Activated T-helper 17 cell treated with anti-CD3 and anti-CD28 coated beads, Interleukin-2, amount 50 U/mL, for 72 hours (primary cell): ENCODE results near the gene TGFA. TPM values are rescaled to one million over a fixed set of nuclear protein-coding genes. Genes with fewer than 3 reads are reported as not detected.

Source experiments
- ATAC-seq: fragments of 150-1000 bp; cut with Tn5 transposase; replicated peaks from 2 replicates; pipeline ENCODE4 v1.10.0; 2021; ENCODE audit warnings: mild to moderate bottlenecking, moderate library complexity
- H3K27ac Mint-ChIP-seq: one replicate; pipeline ENCODE4 v1.8.0; 2022; ENCODE audit warnings: mixed read lengths
- H3K27me3 Mint-ChIP-seq: one replicate; pipeline ENCODE4 v1.8.0; 2022; ENCODE audit warnings: mixed read lengths
- H3K36me3 Mint-ChIP-seq: one replicate; pipeline ENCODE4 v1.8.0; 2022; ENCODE audit warnings: low read depth, mild to moderate bottlenecking, mixed read lengths
- H3K4me1 Mint-ChIP-seq: one replicate; pipeline ENCODE4 v1.8.0; 2022; ENCODE audit warnings: mixed read lengths
- H3K4me3 Mint-ChIP-seq: one replicate; pipeline ENCODE4 v1.8.0; 2022; ENCODE audit warnings: mild to moderate bottlenecking, mixed read lengths
- H3K9me3 Mint-ChIP-seq: one replicate; pipeline ENCODE4 v1.8.0; 2022; ENCODE audit warnings: mixed read lengths
- total RNA-seq, 2 donors: library from RNA; stranded (reverse); gene quantifications; one replicate each; pipeline ENCODE4 v1.2.3, GENCODE V29; 2022

Gene TGFA
- total RNA-seq, 2 donors from 2014 or later = 0.26 to 0.69 TPM

DNA sequence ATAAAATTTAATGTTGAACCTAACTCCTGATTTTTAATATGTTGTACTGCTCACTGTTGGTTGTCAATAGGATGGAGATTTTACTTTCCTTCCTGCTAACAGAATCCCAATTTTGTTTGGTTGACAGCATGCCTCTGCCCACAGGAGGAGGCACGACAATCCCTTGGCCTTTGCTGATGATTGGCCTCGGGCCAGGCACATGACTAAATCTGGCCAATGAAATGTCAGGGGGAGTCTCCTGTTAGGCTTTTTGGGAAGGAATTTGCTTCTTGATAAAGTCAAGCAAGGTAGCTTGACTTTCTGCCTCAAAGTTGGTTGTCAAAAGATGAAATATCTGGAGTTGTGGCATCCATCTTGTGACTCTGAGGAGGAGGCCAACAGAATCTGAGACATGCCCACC is 6.8 kb upstream of the TGFA start:
- H3K4me3 Mint-ChIP-seq = no peak overlapping the region
- peaks cover 4% of the 10 kb centered on the region for H3K27me3 Mint-ChIP-seq
- H3K27ac Mint-ChIP-seq = no peak overlapping the region
- ATAC-seq = no peak
- no peaks in the 10 kb centered on the region for H3K9me3 Mint-ChIP-seq
- no peaks in the 10 kb centered on the region for H3K36me3 Mint-ChIP-seq
- H3K4me1 Mint-ChIP-seq = no peaks in the 10 kb centered on the region

DNA sequence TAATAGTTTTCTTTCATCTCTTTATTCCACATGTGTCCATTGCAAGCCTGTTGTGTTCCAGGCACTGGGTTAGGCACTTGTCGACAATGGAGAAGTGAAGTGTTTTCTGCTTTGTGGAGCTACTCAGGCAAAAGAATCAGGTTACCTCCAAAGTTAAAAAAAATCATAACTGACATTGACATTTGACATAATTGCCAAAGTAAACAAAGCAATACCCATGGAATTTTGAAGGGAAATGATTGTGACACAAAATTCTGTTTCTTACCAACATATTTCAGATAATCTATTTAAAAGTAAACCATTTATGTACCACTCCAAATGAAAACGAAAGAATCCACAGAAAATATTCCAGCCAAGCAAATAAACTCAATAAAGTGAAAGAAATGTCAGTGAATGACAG is 6.4 kb upstream of the TGFA start:
- Mint-ChIP-seq H3K27ac (no peak overlapping the region), H3K9me3 (no peaks in the 10 kb centered on the region), H3K4me1 (peaks cover under 1% of the 10 kb centered on the region), H3K36me3 (no peaks in the 10 kb centered on the region), H3K27me3 (peaks cover 4% of the 10 kb centered on the region), H3K4me3 (no peak overlapping the region)
- ATAC-seq = no peak

DNA sequence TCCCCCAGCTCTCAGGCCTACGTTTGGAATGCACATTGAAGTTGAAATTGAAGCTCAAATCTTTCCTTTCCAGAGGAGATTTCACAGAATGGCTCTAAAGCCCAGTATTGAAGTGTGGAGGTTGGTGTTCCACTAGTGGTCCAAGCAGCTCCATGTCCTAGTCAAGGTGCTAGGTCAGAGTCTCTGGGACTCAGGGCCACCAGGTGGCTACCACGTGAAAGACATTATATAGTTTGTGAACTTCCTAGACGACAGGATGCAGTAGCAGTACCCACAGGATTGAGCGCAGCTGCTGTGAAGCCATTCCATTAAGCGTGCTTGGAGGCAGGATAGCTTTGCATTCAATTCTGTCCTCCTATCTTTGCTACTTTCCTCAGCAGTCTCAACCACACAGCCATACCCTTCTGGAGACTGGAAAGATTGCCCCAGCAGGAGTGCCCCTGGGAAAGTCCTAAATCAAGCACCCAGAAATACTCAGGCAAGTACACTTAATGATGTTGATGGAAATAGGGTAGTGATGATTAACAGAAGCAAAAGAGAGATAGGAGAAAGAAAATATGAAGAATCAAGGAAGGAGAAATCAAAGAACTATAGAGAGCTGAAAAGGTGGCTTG is 4.7 kb upstream of the TGFA start:
- no peak overlapping the region for H3K27ac Mint-ChIP-seq
- no peak overlapping the region for H3K4me3 Mint-ChIP-seq
- no peaks in the 10 kb centered on the region for H3K36me3 Mint-ChIP-seq
- no peak for ATAC-seq
- H3K4me1 Mint-ChIP-seq = peaks cover 6% of the 10 kb centered on the region
- no peaks in the 10 kb centered on the region for H3K9me3 Mint-ChIP-seq
- H3K27me3 Mint-ChIP-seq = peaks cover 4% of the 10 kb centered on the region

DNA sequence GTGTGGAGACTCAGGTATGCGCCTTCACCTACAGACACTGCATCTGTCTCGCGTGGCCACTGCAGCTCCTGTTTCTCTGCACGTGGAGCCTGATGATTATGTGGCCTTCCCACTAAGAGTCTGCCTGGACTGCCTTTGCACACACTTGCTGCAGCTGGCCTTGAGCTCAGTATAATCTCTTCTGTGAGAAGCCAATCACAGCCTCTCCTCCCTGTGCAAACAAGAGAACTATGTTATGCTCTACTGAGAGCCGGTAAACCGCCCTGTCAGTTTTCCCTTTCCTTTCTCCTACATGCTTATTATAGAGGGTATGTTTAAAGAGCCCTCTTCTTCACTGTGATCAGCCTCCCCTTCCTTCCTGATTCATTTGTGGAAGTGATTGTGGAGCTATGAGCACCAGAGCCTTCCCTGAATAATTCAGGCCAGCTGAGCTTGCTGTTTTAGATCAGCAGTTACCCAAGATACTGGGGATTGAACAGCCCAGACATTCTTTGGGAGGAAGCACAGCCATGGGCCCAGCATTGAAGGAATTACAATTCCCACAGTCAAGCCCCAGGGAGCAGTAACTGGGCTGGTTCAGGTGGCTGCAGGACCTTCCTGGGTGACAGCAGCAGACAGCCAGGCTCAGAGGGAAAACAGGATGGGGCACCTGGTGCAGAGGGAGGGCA is 3.7 kb upstream of the TGFA start:
- H3K27me3 Mint-ChIP-seq = peaks cover 4% of the 10 kb centered on the region
- no peak overlapping the region for H3K4me3 Mint-ChIP-seq
- H3K9me3 Mint-ChIP-seq = no peaks in the 10 kb centered on the region
- ATAC-seq = no peak
- no peaks in the 10 kb centered on the region for H3K36me3 Mint-ChIP-seq
- no peak overlapping the region for H3K27ac Mint-ChIP-seq
- H3K4me1 Mint-ChIP-seq = peaks cover 11% of the 10 kb centered on the region

DNA sequence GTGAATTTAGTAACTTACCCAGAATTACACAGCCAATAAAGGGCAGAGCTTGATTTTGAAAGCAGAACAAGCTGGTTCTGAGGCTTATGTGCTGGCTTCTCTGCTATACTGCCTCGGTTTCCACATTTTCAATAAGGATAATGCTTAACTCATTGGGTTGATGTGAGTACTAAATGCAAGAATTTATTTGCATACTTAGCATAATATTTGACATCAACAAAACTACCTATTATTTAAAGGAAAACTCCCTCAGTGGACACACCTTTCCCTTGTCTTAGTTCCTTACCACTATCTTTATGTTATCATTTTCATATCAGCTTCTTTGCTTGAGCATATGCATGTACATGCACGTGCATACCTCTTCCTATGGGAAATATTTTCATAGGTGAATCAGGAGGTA is 3.0 kb upstream of the TGFA start:
- no peak overlapping the region for H3K4me3 Mint-ChIP-seq
- H3K27me3 Mint-ChIP-seq = peaks cover 4% of the 10 kb centered on the region
- H3K36me3 Mint-ChIP-seq = no peaks in the 10 kb centered on the region
- H3K27ac Mint-ChIP-seq = no peak overlapping the region
- peaks cover 11% of the 10 kb centered on the region for H3K4me1 Mint-ChIP-seq
- ATAC-seq = no peak
- no peaks in the 10 kb centered on the region for H3K9me3 Mint-ChIP-seq

DNA sequence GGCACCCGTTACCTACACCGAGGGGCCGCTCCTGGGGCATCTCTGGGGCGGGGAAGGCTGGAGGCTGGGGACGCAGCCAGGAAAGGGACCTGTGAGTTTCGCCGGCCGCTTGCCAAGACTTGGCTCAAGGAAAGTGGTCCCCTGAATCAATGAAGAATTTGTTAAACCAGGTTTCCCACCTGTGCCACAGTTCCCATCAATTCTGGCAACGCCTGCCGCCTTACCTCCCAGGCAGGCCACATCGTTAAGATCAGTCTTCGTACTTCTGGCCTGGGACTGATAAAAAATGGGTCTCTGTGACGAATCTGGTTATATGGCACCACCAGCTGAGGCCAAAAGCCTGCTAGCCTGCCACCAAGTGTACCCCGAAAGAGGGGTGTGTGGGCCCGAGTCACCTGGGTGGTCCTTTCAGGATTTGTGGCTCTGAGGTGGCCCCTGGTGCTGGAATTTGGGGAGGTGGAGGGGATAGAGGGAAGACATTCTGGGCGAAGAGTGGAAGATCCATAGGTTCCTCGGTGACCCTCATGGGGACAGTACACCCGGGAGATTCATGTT is 789 bp upstream of the TGFA start:
- Mint-ChIP-seq H3K27ac (peak overlapping the region; percentile 73), H3K4me1 (peaks cover 11% of the 10 kb centered on the region), H3K36me3 (no peaks in the 10 kb centered on the region), H3K27me3 (peaks cover 4% of the 10 kb centered on the region), H3K4me3 (peak overlapping the region; percentile 80), H3K9me3 (no peaks in the 10 kb centered on the region)
- ATAC-seq = no peak

DNA sequence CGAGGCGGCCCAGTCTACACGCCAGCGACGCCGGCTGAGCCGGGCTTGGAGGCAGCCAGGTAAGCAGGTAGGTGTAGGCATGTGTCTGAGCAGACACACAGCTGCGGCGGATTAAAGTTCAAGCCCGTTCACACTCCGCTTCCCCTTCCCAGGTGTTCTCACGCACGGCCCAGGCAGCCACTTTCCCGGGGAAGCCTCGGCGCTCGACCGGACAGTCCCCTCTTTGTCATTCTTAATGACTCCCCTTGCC is 367 bp downstream of the TGFA start:
- peak overlapping the region; percentile 84 for H3K4me3 Mint-ChIP-seq
- H3K27me3 Mint-ChIP-seq = no peaks in the 10 kb centered on the region
- H3K36me3 Mint-ChIP-seq = no peaks in the 10 kb centered on the region
- peak overlapping the region; percentile 36 for H3K27ac Mint-ChIP-seq
- no peak for ATAC-seq
- no peaks in the 10 kb centered on the region for H3K9me3 Mint-ChIP-seq
- peaks cover 11% of the 10 kb centered on the region for H3K4me1 Mint-ChIP-seq

DNA sequence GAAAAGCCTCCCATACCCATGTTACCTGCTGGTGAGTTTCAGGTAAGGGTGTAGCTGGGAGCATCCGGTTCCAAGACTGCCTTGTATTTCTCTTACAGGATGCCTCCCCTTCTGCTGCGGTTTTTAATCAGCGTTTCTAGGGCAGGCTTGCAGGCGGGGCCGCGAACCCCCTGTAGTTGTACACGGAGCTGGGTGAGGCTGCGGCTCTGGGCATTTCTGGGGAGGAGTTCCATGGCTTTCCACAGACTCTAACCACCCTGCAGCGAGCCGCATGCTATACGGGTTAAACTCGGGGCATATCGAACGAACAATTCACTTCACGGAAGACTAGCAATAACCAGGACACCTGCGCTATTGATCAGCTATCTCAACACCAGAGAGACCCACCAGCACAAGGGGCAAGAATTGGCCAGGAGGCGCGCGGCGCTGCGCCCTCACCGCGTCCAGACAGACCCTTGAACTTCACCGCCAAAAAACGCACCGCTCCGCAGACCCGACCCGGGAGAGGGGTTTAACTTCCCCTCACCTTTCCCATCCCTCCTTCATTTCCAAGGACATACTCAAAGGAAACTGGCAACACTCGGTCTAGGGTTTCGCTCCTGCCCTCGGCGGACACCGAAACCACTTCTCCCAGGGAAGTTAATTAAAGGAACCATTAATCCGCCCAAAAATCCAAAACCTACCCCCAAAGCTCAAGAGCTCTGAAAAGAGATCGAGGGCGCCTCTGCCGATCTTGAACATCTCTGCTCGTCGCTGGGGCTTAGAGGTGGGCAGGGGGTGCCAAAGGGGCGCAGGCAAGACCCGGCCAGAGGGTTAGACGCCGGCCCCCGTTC is 909 bp downstream of the TGFA start:
- Mint-ChIP-seq H3K36me3 (no peaks in the 10 kb centered on the region), H3K27ac (peak overlapping the region; percentile 36), H3K4me1 (peaks cover 11% of the 10 kb centered on the region), H3K9me3 (no peaks in the 10 kb centered on the region), H3K27me3 (no peaks in the 10 kb centered on the region), H3K4me3 (peak overlapping the region; percentile 84)
- no peak for ATAC-seq

DNA sequence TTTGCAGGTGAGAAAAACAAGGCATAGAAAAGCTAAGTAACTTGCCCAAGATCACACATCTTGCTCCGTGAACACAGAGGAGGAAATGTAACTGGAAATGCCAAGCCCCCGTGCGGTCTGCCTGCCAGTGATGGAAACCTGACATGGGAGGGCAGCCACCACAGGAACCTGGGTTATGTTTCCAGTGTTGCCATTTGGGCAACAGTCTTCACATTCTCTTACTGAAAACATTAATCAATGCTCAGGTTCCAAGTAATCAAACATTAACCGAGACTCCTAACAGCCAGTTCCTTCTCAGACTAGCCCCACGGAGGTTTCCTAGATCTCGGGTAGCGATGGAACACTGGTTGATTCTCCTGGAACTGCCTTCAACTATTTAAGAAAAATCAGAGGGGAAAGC is 2.5 kb downstream of the TGFA start:
- Mint-ChIP-seq H3K9me3 (no peaks in the 10 kb centered on the region), H3K27me3 (no peaks in the 10 kb centered on the region), H3K27ac (no peak overlapping the region), H3K4me1 (peaks cover 11% of the 10 kb centered on the region), H3K36me3 (no peaks in the 10 kb centered on the region), H3K4me3 (no peak overlapping the region)
- ATAC-seq = no peak

DNA sequence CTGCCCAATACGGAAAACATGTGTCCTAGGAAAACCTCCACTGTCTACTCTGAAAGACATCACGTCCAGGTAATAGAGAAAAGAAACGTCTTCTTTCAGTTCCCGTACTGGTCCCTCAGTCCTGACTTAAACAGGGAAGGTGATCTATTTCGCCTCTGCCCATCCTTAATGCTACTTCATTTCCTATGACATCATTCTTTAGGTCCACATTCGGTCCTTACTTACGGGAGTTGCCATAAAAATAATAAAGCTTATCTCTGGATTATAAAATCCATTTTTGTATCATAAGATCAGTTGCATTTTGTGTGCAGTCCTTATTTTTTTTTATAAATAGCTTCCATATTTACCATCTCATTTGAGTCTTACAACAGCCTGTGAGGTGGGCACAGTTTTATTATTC is 3.7 kb downstream of the TGFA start:
- ATAC-seq = no peak
- Mint-ChIP-seq H3K4me3 (no peak overlapping the region), H3K27ac (no peak overlapping the region), H3K4me1 (peaks cover 9% of the 10 kb centered on the region), H3K27me3 (no peaks in the 10 kb centered on the region), H3K9me3 (no peaks in the 10 kb centered on the region), H3K36me3 (no peaks in the 10 kb centered on the region)

DNA sequence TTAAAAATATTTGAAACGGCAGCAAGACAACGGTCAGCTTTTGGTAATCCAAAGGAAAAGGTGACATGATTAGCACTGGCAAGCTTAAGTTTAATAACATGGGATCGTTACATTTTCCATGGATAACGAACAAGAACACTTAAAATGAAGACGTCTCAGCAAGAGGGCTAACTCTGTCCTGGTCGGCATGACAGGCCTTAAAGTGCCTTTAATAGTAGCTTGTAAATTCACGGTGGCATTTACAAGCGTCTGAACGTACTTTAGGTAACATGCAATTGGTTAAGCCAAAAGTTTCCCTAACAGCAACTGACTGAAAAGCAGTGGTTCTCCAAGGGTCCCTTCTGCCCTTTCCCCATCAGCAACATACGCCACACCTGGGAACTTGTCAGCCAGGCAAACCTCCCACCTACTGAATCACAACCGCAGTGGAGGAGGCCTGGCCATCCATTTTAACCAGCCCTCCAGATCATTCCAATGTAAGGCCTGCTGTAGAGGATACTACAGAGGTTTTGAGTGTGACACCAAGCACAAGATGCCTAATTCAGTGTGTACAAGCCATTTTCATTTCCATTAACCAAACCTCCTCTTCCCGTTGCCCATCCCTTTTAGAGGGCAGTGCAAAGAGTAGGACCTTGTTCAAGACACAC is 4.4 kb downstream of the TGFA start:
- H3K27me3 Mint-ChIP-seq = no peaks in the 10 kb centered on the region
- ATAC-seq = no peak
- H3K27ac Mint-ChIP-seq = no peak overlapping the region
- H3K9me3 Mint-ChIP-seq = no peaks in the 10 kb centered on the region
- H3K36me3 Mint-ChIP-seq = no peaks in the 10 kb centered on the region
- no peak overlapping the region for H3K4me3 Mint-ChIP-seq
- peaks cover 5% of the 10 kb centered on the region for H3K4me1 Mint-ChIP-seq

DNA sequence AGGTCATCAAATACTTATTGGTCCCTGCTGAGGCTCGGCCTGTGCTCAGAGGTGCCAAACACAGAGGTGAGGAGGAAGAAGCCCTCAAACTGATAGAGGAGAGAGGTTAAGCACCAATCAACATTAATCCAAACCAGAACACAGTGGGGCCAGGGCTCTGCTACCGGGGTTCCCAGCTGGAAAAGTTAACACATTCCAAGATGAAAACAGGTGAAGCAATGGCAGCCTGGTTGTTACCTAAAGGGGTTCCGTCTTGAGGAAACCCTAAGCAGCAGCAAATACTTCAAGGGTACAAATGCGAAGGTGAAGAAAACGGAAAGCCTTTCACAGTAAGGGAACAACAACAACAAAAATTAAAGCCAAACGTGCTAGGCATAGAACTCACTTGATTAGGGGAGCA is 5.4 kb downstream of the TGFA start:
- Mint-ChIP-seq H3K9me3 (no peaks in the 10 kb centered on the region), H3K36me3 (no peaks in the 10 kb centered on the region), H3K27ac (no peak overlapping the region), H3K4me3 (no peak overlapping the region), H3K4me1 (peaks cover 5% of the 10 kb centered on the region), H3K27me3 (no peaks in the 10 kb centered on the region)
- no peak for ATAC-seq

DNA sequence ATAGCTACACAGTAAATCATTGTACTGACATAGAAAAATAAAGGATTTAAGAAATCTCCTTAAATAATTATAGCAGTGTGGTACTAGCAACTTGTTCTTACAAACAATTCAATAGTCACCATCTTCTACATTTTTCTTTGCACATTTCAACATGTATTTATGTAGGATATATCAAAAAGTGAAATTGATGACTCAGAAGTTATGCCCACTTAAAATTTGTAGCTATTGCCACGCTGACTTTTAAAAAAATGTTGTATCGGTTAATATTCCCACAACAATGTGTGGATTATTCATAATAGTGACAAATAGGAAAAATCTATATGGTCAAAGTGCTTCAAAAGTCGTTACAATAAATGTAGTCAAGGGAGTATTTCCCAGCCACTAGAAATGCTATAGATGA is 6.7 kb downstream of the TGFA start:
- no peak overlapping the region for H3K27ac Mint-ChIP-seq
- no peaks in the 10 kb centered on the region for H3K36me3 Mint-ChIP-seq
- no peak overlapping the region for H3K4me3 Mint-ChIP-seq
- no peaks in the 10 kb centered on the region for H3K4me1 Mint-ChIP-seq
- no peaks in the 10 kb centered on the region for H3K27me3 Mint-ChIP-seq
- H3K9me3 Mint-ChIP-seq = no peaks in the 10 kb centered on the region
- no peak for ATAC-seq

DNA sequence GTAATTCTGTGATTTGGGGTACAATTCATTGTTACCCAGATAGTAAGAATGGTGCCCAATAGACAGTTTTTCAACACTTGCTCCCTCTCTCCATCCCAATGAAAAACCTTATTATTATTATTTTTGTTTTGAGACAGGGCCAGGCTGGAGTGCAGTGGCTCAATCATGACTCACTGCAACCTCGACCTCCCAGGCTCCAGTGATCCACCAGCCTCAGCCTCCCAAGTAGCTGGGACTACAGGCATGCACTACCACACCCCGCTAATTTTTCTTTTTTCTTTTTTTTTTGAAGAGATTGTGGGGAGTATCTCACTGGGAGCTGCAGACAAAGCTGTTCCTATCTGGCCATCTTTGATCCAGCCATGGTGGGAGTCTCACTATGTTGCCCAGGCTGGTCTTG is 7.2 kb downstream of the TGFA start:
- Mint-ChIP-seq H3K4me1 (no peaks in the 10 kb centered on the region), H3K4me3 (no peak overlapping the region), H3K27me3 (no peaks in the 10 kb centered on the region), H3K27ac (no peak overlapping the region), H3K9me3 (no peaks in the 10 kb centered on the region), H3K36me3 (no peaks in the 10 kb centered on the region)
- no peak for ATAC-seq
